ENCODE results near the gene DSCAML1. TPM values are rescaled to one million over a fixed set of nuclear protein-coding genes. Genes with fewer than 3 reads are reported as not detected.

The DSCAML1 gene
- total and polyA plus RNA-seq, 2 of the 8 experiments (the other 6 are each of a cell fraction or from before 2014, with no cell fraction given), result 0.19 to 0.24 TPM

GRCh38 chr11:117465236-117465997 lies 331.6 kb downstream of the DSCAML1 start:
- H4K91ac ChIP-seq (replicated peaks; ENCODE audit: insufficient read length, low read length), result no peak overlapping the region
- no peak overlapping the region for H2BK12ac ChIP-seq (ENCODE audit: low read depth, low read length)
- no peaks in the 10 kb centered on the region for H3K23me2 ChIP-seq (ENCODE audit: low read depth, low read length)
- WGBS, 2 experiments (ENCODE audit: extremely low coverage in 1 of 2, insufficient coverage in 1 of 2, insufficient read length in 1 of 2, insufficient replicate concordance in 2 of 2, low coverage in 1 of 2, low lambda C conversion rate in 2 of 2, missing lambda C conversion rate in 1 of 2), result 85% methylated on average over 14 of the region's 14 CpGs; no CpG with 5 or more reads in 1 of the 2 experiments
- H3K27ac ChIP-seq (ENCODE audit: low read depth, low read length), result no peak overlapping the region
- H2BK5ac ChIP-seq (ENCODE audit: low read depth, low read length), result no peak overlapping the region
- H3K4me3 ChIP-seq (ENCODE audit: extremely low read depth in 1 of 4, insufficient read depth in 2 of 4, low read depth in 3 of 4, low read length in 4 of 4), result no peak overlapping the region
- TF ChIP-seq JUND (IDR thresholded peaks at IDR 0.05; ENCODE audit: low read length), result no peak
- TF ChIP-seq POU5F1 (IDR thresholded peaks at IDR 0.05; ENCODE audit: low read depth, low read length), result no peak
- no peak overlapping the region for H3K14ac ChIP-seq (ENCODE audit: insufficient read length)
- no peaks in the 10 kb centered on the region for H4K20me1 ChIP-seq (replicated peaks in 1 of 2; ENCODE audit: control insufficient read depth in 1 of 2, insufficient read depth in 2 of 2, low read length in 2 of 2)
- H3K36me3 ChIP-seq (ENCODE audit: control insufficient read depth in 2 of 4, insufficient read depth in 4 of 4, low read length in 3 of 4), result no peaks in the 10 kb centered on the region
- H3K18ac ChIP-seq (ENCODE audit: extremely low read depth, low read length), result no peak overlapping the region
- H3K9me3 ChIP-seq (ENCODE audit: insufficient read depth in 2 of 2, low read depth in 1 of 2, low read length in 1 of 2), result no peaks in the 10 kb centered on the region
- H2BK15ac ChIP-seq (ENCODE audit: low read length), result no peak overlapping the region
- POLR2A ChIA-PET (ENCODE audit: partially characterized antibody), result interaction anchor here (0.6 kb wide), 1 partner anchor 164 kb away, joined by 3 read pairs; no protein-coding TSS in a partner anchor
- H2BK20ac ChIP-seq (ENCODE audit: low read length), result no peak overlapping the region
- no peaks in the 10 kb centered on the region for H3K27me3 ChIP-seq (replicated peaks in 1 of 4; ENCODE audit: control insufficient read depth in 3 of 4, extremely low read depth in 1 of 4, insufficient read depth in 3 of 4, low read length in 3 of 4)
- H2AFZ ChIP-seq (ENCODE audit: low read length), result no peak overlapping the region
- no peak overlapping the region for H3K4ac ChIP-seq (replicated peaks; ENCODE audit: insufficient read length, low read depth, low read length)
- no peak for FAIRE-seq
- no peak overlapping the region for H2BK120ac ChIP-seq (replicated peaks; ENCODE audit: low read depth, low read length)
- no peak overlapping the region for H3K23ac ChIP-seq (ENCODE audit: insufficient read length)
- H3K4me1 ChIP-seq (replicated peaks in 1 of 4; ENCODE audit: control insufficient read depth in 3 of 4, insufficient read depth in 4 of 4, low read length in 3 of 4), result peaks cover 0 to 2% (median under 1%) of the 10 kb centered on the region in 4 experiments; a peak in 3 of 7 replicates
- no peak overlapping the region for H4K8ac ChIP-seq (ENCODE audit: extremely low read depth, insufficient read depth, low read length)
- no peak for DNase-seq (ENCODE audit: low read depth in 1 of 2, low spot score in 2 of 2)
- H4K5ac ChIP-seq (ENCODE audit: insufficient read length, low read depth, low read length), result no peak overlapping the region
- no peak overlapping the region for H2AK5ac ChIP-seq (ENCODE audit: low read depth, low read length)
- no peak overlapping the region for H3K4me2 ChIP-seq (ENCODE audit: insufficient read depth in 1 of 2, low read depth in 2 of 2, low read length in 2 of 2)
- no peaks in the 10 kb centered on the region for H3K79me1 ChIP-seq (ENCODE audit: low read depth, low read length)
- CTCF ChIA-PET (ENCODE audit: partially characterized antibody), result interaction anchor here (1.1 to 2.4 kb wide), 7 partner anchors 8 to 342 kb away, joined by 3 to 7 read pairs (median 4); no protein-coding TSS in a partner anchor
- no peak overlapping the region for H3K56ac ChIP-seq (replicated peaks; ENCODE audit: insufficient read length, low read depth, low read length)
- H3K9ac ChIP-seq (replicated peaks in 1 of 4; ENCODE audit: extremely low read depth in 1 of 4, low read depth in 3 of 4, low read length in 3 of 4), result no peak overlapping the region
- H3K79me2 ChIP-seq (ENCODE audit: control insufficient read depth in 1 of 2, insufficient read depth in 2 of 2, low read length in 2 of 2), result no peaks in the 10 kb centered on the region

Data from H1 (cell line).